ENCODE measurements around the gene KRTAP6-2. TPM values are rescaled to one million over a fixed set of nuclear protein-coding genes. Genes with fewer than 3 reads are reported as not detected.

The KRTAP6-2 gene
- total RNA-seq, 1 donor from 2014 or later: not detected

DNA sequence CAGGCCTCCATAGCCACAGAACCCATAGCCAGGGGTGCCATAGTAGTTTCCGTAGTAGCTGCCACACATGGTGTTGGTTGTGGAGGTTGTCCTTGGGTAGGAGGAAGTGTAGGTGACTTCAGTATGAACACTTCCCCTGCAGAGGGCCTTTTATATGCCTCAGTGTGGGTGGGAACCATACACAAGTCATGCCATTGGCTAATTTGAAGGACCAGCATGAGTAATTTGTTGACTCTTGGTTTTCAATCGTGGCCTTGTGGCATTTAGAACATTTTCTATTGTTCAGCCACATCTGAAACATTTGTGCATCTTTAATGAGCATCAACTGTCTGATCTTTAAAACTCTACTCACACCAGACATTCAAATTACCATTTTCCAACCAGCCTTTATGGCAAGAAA, 15.1 kb upstream of the KRTAP6-2 start, which contains the start of gene KRTAP6-1:
KRTAP6-1 (minus strand) TSS at position 95 of the 400 bp plus-strand sequence; CDS start at position 69, 26 bp downstream.
- no peak within 1 kb of the TSS for H3K4me3 Mint-ChIP-seq (ENCODE audit: low read depth)
- H3K27me3 Mint-ChIP-seq (ENCODE audit: low read depth): no peaks in the 10 kb centered on the region
- no peak within 1 kb of the TSS for H3K27ac Mint-ChIP-seq
- H3K9me3 Mint-ChIP-seq: peaks cover 14% of the 10 kb centered on the region
- no peaks in the 10 kb centered on the region for H3K36me3 Mint-ChIP-seq (ENCODE audit: low read depth)
- intact Hi-C loops (cut with micrococcal nuclease): no loop called here
- H3K4me1 Mint-ChIP-seq (ENCODE audit: low read depth): no peaks in the 10 kb centered on the region
- DNase-seq (ENCODE audit: low spot score): no peak

DNA sequence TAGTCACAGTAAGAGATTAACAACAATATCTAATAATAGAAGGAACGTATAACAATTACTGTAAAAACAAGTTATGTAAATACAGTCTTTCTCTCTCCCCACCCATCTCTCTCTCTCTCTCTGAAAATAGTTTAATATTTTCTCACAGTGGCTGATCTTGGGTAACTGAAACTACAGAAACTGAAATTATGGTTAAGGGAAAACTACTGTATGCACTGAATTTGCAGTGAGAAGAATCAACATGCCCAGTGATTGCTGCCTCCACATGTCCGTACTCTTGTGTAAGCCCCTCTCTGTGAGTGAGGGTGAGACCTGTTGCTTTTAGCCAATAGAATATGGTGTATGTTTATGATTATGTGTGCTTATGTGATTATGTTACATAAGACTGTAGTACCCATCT, 13.4 kb upstream of the KRTAP6-2 start:
- no peaks in the 10 kb centered on the region for H3K36me3 Mint-ChIP-seq (ENCODE audit: low read depth)
- no peaks in the 10 kb centered on the region for H3K4me1 Mint-ChIP-seq (ENCODE audit: low read depth)
- H3K27me3 Mint-ChIP-seq (ENCODE audit: low read depth): no peaks in the 10 kb centered on the region
- no peak overlapping the region for H3K4me3 Mint-ChIP-seq (ENCODE audit: low read depth)
- no peak overlapping the region for H3K27ac Mint-ChIP-seq
- intact Hi-C loops (cut with micrococcal nuclease): no loop called here
- no peak for DNase-seq (ENCODE audit: low spot score)
- H3K9me3 Mint-ChIP-seq: peaks cover 17% of the 10 kb centered on the region

DNA sequence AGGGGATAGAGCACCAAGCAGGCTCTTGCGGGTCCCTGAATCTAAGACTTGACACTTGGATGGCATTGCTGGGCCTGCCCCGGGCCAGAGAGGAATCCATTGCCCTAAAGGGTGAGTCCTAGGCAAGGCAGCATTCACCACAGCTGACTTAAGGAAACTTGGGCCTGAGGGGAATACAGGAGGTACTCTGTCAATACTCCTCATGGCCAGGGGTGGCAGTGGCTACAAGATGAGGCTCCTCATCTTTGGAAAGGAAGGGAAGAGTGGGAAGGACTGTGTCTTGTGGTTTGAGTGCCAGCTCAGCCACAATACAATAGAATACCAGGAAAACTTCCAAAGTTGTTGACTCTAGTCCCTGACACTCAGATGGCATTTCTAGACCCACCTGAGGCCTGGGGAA, 7.3 kb upstream of the KRTAP6-2 start:
- Mint-ChIP-seq H3K36me3 (ENCODE audit: low read depth) (no peaks in the 10 kb centered on the region), H3K4me1 (ENCODE audit: low read depth) (no peaks in the 10 kb centered on the region), H3K9me3 (peaks cover 23% of the 10 kb centered on the region), H3K27ac (no peak overlapping the region), H3K27me3 (ENCODE audit: low read depth) (no peaks in the 10 kb centered on the region), H3K4me3 (ENCODE audit: low read depth) (no peak overlapping the region)
- DNase-seq (ENCODE audit: low spot score): no peak
- intact Hi-C loops (cut with micrococcal nuclease): no loop called here

DNA sequence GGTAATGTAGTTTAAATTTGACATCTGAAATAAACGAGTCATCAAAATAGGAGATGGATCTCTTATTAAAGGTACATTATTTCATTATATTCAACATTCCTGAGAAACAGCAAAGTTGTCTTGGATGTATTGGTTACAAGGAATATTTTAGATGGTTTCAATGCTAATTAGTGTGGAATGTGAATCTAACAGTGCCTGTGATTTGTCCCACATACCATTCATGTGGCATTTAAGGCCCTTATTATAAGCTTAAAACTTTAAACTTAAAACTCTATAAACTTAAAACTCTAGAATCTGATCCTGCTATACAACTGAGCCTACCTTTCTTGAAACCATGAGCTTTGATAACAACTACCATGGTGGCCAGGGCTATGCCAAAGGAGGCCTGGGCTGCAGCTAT, 2.1 kb upstream of the KRTAP6-2 start, which contains the start of gene KRTAP22-1:
KRTAP22-1 (plus strand) TSS at position 301 of the 400 bp plus-strand sequence.
- Mint-ChIP-seq H3K4me3 (ENCODE audit: low read depth) (no peak within 1 kb of the TSS), H3K9me3 (peaks cover 11% of the 10 kb centered on the region), H3K36me3 (ENCODE audit: low read depth) (no peaks in the 10 kb centered on the region), H3K27me3 (ENCODE audit: low read depth) (no peaks in the 10 kb centered on the region), H3K27ac (no peak within 1 kb of the TSS), H3K4me1 (ENCODE audit: low read depth) (no peaks in the 10 kb centered on the region)
- DNase-seq (ENCODE audit: low spot score): no peak
- intact Hi-C loops (cut with micrococcal nuclease): no loop called here

DNA sequence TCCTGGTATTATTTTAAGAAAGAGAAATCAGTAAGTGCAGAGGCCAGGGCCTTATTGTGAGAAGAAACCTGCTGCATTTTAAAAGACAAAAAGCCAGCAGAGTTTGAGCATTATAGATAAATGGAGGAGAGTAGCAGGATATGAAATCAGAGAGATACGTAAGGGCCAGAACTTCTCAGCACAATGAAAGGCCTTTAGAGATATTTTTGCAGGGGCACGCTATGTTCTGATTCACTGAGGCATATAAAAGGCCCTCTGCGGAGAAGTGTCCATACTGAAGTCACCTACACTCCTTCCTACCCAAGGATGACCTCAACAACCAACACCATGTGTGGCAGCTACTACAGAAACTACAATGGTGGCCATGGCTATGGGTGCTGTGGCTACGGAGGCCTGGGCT, 6.6 kb downstream of the KRTAP6-2 start, which contains the start of gene KRTAP6-3:
KRTAP6-3 (plus strand) TSS at position 301 of the 400 bp plus-strand sequence; CDS start at position 307, 6 bp downstream.
- intact Hi-C loops (cut with micrococcal nuclease): no loop called here
- H3K9me3 Mint-ChIP-seq: no peaks in the 10 kb centered on the region
- peaks cover 3% of the 10 kb centered on the region for H3K4me1 Mint-ChIP-seq (ENCODE audit: low read depth)
- DNase-seq (ENCODE audit: low spot score): no peak
- H3K4me3 Mint-ChIP-seq (ENCODE audit: low read depth): no peak within 1 kb of the TSS
- H3K36me3 Mint-ChIP-seq (ENCODE audit: low read depth): no peaks in the 10 kb centered on the region
- no peak within 1 kb of the TSS for H3K27ac Mint-ChIP-seq
- peaks cover 4% of the 10 kb centered on the region for H3K27me3 Mint-ChIP-seq (ENCODE audit: low read depth)

DNA sequence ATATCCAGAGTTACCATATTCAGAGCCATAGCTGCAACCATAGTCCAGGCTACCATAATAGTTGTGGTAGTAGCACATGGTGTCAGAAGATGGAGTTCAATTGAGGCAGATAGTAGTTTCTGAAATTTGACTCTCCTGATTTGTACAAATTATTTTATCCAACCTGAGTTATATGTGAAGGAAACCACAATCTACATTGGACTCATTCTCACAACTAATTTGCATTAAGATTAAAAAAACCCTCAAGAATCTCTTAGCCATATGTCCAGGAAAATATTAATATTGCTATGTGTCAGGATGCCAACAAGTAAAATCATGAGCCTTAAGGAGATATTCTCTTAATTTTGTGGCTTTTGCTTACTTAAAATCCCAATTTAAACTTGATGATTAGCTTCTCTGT, 8.4 kb downstream of the KRTAP6-2 start, which contains the start of gene KRTAP22-2:
KRTAP22-2 (minus strand) TSS at position 101 of the 400 bp plus-strand sequence.
- DNase-seq (ENCODE audit: low spot score): no peak
- peaks cover 4% of the 10 kb centered on the region for H3K27me3 Mint-ChIP-seq (ENCODE audit: low read depth)
- no peaks in the 10 kb centered on the region for H3K9me3 Mint-ChIP-seq
- intact Hi-C loops (cut with micrococcal nuclease): no loop called here
- H3K36me3 Mint-ChIP-seq (ENCODE audit: low read depth): no peaks in the 10 kb centered on the region
- H3K4me3 Mint-ChIP-seq (ENCODE audit: low read depth): no peak within 1 kb of the TSS
- peaks cover 3% of the 10 kb centered on the region for H3K4me1 Mint-ChIP-seq (ENCODE audit: low read depth)
- no peak within 1 kb of the TSS for H3K27ac Mint-ChIP-seq

DNA sequence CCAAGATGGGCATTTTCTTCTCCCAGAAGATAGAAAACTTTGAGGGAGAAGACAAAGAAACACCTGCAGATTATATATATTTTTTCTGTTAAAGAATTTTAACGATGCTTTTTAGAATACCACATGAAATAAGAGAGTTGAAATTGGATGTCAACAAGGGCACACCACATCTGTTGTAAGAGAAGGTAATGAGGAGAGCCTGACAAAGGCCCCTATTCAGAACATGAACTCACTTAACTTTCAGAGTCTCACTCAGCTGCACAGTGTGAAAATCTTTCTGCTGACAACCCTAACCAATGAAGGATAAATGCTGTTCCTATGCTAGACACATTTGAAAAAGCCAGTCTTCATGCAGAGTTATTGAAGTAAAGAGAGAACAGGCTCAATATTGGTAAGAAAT, 15.8 kb downstream of the KRTAP6-2 start:
- Mint-ChIP-seq H3K27ac (no peak overlapping the region), H3K9me3 (no peaks in the 10 kb centered on the region), H3K27me3 (ENCODE audit: low read depth) (peaks cover 5% of the 10 kb centered on the region), H3K4me3 (ENCODE audit: low read depth) (no peak overlapping the region), H3K4me1 (ENCODE audit: low read depth) (no peaks in the 10 kb centered on the region), H3K36me3 (ENCODE audit: low read depth) (no peaks in the 10 kb centered on the region)
- intact Hi-C loops (cut with micrococcal nuclease): no loop called here
- no peak for DNase-seq (ENCODE audit: low spot score)

DNA sequence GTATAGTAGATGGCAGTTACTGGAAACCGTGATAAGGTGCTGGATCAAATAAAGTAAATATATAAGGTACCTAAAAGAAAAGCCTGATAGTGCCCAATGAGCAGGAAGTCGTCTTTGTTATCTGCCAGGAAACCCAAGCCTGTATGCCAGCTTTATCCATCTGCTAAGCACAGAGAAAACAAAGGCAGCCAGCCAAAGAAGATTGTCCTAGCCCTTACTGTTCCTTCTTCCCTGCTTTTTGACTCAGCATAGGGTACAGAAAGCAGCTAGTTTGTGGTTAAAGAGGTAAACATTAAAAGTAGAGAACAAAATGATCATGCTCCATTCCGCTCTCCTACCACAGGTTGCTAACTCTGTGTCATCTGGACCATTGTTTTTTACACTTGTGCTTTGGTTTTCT, 18.6 kb downstream of the KRTAP6-2 start:
- Mint-ChIP-seq H3K4me3 (ENCODE audit: low read depth) (no peak overlapping the region), H3K36me3 (ENCODE audit: low read depth) (no peaks in the 10 kb centered on the region), H3K4me1 (ENCODE audit: low read depth) (peaks cover 3% of the 10 kb centered on the region), H3K9me3 (no peaks in the 10 kb centered on the region), H3K27me3 (ENCODE audit: low read depth) (peaks cover 5% of the 10 kb centered on the region), H3K27ac (no peak overlapping the region)
- DNase-seq (ENCODE audit: low spot score): no peak
- intact Hi-C loops (cut with micrococcal nuclease): no loop called here

DNA sequence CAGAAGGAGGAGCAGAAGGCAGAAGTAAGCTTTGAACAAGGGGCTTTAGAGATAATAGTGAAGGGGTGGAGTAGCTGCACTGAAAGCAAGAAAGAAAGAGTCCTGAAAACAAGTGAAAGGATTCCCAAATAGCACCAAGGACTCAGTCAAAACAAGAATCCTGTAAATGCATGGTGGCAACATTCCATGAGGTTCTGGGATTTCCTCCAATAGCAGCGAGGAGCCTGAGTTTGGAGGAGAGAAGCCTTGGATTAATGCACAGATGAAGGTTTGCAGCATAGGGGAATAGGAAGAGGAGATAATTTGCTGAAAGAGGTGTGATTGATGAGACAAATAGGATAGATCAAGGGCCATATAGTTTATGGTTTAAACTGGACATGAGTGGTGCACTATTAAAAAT, 19.4 kb downstream of the KRTAP6-2 start:
- Mint-ChIP-seq H3K4me1 (ENCODE audit: low read depth) (peaks cover 3% of the 10 kb centered on the region), H3K36me3 (ENCODE audit: low read depth) (no peaks in the 10 kb centered on the region), H3K27ac (no peak overlapping the region), H3K27me3 (ENCODE audit: low read depth) (no peaks in the 10 kb centered on the region), H3K4me3 (ENCODE audit: low read depth) (no peak overlapping the region), H3K9me3 (no peaks in the 10 kb centered on the region)
- intact Hi-C loops (cut with micrococcal nuclease): no loop called here
- DNase-seq (ENCODE audit: low spot score): no peak

DNA sequence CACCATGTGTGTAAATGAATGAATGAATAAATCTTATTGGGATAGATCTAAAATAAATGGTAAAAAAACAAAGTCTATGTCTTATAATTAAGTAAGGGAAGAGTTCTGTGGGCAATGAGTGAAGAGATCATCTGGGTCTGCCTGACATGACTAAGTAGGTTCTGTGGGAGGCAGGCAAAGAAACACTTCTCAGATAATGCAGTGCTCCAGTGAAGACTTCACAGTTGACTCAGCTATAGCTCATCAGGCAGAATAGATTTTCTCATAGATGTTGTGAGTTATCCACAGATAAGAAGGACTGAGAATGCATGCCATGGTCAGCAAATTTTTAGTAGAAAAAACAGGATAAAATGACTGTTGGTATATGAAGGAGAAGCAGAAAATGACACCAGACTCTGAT, 20.9 kb downstream of the KRTAP6-2 start:
- no peak overlapping the region for H3K27ac Mint-ChIP-seq
- no peaks in the 10 kb centered on the region for H3K9me3 Mint-ChIP-seq
- no peak for DNase-seq (ENCODE audit: low spot score)
- no peaks in the 10 kb centered on the region for H3K36me3 Mint-ChIP-seq (ENCODE audit: low read depth)
- H3K27me3 Mint-ChIP-seq (ENCODE audit: low read depth): no peaks in the 10 kb centered on the region
- H3K4me1 Mint-ChIP-seq (ENCODE audit: low read depth): peaks cover 3% of the 10 kb centered on the region
- no peak overlapping the region for H3K4me3 Mint-ChIP-seq (ENCODE audit: low read depth)
- intact Hi-C loops (cut with micrococcal nuclease): no loop called here

DNA sequence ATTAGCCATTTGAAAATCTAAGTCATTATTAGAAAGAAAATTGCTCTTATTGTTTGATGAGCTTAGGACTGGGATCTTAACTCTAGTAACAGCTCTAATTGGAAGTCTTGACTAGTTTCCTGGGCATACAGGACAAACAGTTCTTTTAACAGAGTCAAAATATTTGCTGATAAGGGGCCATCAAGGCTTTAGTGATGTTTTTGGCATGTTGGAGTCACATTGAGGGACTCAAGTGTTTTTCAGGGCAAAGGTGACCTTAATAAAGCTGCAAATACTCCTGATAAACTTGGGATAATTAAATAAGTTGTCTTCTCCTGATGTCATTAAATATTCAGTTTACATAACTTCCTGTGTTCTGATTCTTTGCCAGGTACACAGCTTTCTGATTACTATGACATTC, 31.1 kb downstream of the KRTAP6-2 start:
- DNase-seq (ENCODE audit: low spot score): no peak
- Mint-ChIP-seq H3K9me3 (no peaks in the 10 kb centered on the region), H3K27me3 (ENCODE audit: low read depth) (no peaks in the 10 kb centered on the region), H3K27ac (no peak overlapping the region), H3K4me1 (ENCODE audit: low read depth) (no peaks in the 10 kb centered on the region), H3K36me3 (ENCODE audit: low read depth) (no peaks in the 10 kb centered on the region), H3K4me3 (ENCODE audit: low read depth) (no peak overlapping the region)
- intact Hi-C loops (cut with micrococcal nuclease): no loop called here

DNA sequence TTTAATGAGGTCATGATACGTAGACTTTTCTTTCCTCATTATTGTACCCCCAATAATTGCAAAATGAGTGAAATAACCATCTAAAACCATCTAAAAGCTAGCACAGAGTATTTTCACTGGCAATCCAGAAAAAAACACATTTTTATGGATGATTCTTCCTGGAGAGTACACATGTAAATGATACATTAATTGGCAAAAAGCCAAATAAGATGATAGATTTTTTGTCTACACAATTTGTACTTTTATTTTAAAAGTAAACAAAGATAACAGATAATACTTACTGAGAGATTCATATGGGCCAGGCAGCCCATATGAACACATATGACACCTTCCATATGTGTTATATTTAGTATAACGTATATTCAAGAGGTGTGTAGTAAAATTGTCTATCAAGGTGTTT, 35.1 kb downstream of the KRTAP6-2 start:
- Mint-ChIP-seq H3K36me3 (ENCODE audit: low read depth) (no peaks in the 10 kb centered on the region), H3K27ac (no peak overlapping the region), H3K27me3 (ENCODE audit: low read depth) (no peaks in the 10 kb centered on the region), H3K4me3 (ENCODE audit: low read depth) (no peak overlapping the region), H3K9me3 (no peaks in the 10 kb centered on the region), H3K4me1 (ENCODE audit: low read depth) (no peaks in the 10 kb centered on the region)
- intact Hi-C loops (cut with micrococcal nuclease): no loop called here
- DNase-seq (ENCODE audit: low spot score): no peak

DNA sequence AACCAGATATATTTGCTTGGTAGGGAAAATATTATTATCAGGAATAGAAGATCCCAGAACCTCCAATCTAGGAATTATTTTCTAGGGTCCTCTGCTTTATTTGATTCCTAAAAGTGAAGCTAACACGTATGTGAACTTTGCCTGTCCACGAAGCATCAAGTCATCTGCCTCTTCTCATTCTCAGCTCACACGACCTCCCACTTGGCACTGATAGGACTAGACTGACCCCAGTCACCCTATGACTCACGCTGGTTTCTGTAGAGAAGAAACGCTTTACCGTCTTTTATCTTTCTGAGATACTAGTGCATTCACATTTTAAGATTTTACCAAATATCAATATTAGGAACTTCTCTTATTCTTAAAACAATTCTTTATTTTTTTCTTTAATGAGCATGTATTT, 35.6 kb downstream of the KRTAP6-2 start:
- Mint-ChIP-seq H3K4me1 (ENCODE audit: low read depth) (no peaks in the 10 kb centered on the region), H3K27me3 (ENCODE audit: low read depth) (no peaks in the 10 kb centered on the region), H3K9me3 (no peaks in the 10 kb centered on the region), H3K27ac (no peak overlapping the region), H3K36me3 (ENCODE audit: low read depth) (no peaks in the 10 kb centered on the region), H3K4me3 (ENCODE audit: low read depth) (no peak overlapping the region)
- no peak for DNase-seq (ENCODE audit: low spot score)
- intact Hi-C loops (cut with micrococcal nuclease): no loop called here

DNA sequence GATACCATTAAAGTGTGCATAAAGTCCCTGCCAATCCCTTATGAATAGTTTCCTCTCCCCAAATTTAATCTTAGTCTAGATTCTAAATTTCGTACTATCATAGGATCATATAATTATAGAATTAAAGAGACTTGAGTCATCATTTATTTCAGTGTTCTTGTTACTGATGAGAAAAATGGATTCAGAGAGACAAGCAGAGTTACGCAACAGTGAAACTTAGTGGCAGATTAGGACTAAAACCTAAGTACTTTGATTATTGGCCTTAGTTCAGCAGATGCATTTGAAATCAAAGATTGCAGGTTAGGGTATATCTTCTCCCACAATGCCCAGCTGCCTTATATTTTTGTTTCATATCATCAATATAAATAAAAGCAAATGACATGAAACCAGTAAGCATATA, 36.7 kb downstream of the KRTAP6-2 start:
- intact Hi-C loops (cut with micrococcal nuclease): no loop called here

More for the DNA sequence above, 36.7 kb downstream of the KRTAP6-2 start:
- no peaks in the 10 kb centered on the region for H3K4me1 Mint-ChIP-seq (ENCODE audit: low read depth)
- no peaks in the 10 kb centered on the region for H3K27me3 Mint-ChIP-seq (ENCODE audit: low read depth)
- no peak overlapping the region for H3K27ac Mint-ChIP-seq
- H3K4me3 Mint-ChIP-seq (ENCODE audit: low read depth): no peak overlapping the region
- no peaks in the 10 kb centered on the region for H3K9me3 Mint-ChIP-seq
- no peak for DNase-seq (ENCODE audit: low spot score)
- H3K36me3 Mint-ChIP-seq (ENCODE audit: low read depth): no peaks in the 10 kb centered on the region

Measured in activated T-helper 2 cell treated with anti-CD3 and anti-CD28 coated beads, Interferon-gamma antibody, Interleukin-2, Interleukin-4, amounts not matched to agents 10 μg/mL and 5 μg/mL and 100 μg/mL, durations not matched to agents 14 hours and 24 hours and 36 hours (primary cell).